Esophagus squamous epithelium (tissue), 4 donors: ENCODE measurements around the gene AP2A2.

ENCODE experiments used
- POLR2A ChIP-seq, 4 donors: fragments of 450-650 bp; IDR thresholded peaks; one replicate each; pipeline ENCODE4 v1.6.1; 2017; ENCODE audit warnings: antibody characterized with exemption in 4 of 4, mild to moderate bottlenecking in 4 of 4, moderate library complexity in 3 of 4
- TF ChIP-seq, protein P1 (sequence below), 6 experiments: fragments of 450-650 bp in 4 of 6; fragments of 200-600 bp in 2 of 6; sonication (generic) in 2 of 6; IDR thresholded peaks; one replicate each; pipeline ENCODE4 v1.5.1; 2016 to 2019; ENCODE audit warnings: antibody characterized with exemption in 6 of 6, mild to moderate bottlenecking in 4 of 6, moderate library complexity in 4 of 6

DNA sequence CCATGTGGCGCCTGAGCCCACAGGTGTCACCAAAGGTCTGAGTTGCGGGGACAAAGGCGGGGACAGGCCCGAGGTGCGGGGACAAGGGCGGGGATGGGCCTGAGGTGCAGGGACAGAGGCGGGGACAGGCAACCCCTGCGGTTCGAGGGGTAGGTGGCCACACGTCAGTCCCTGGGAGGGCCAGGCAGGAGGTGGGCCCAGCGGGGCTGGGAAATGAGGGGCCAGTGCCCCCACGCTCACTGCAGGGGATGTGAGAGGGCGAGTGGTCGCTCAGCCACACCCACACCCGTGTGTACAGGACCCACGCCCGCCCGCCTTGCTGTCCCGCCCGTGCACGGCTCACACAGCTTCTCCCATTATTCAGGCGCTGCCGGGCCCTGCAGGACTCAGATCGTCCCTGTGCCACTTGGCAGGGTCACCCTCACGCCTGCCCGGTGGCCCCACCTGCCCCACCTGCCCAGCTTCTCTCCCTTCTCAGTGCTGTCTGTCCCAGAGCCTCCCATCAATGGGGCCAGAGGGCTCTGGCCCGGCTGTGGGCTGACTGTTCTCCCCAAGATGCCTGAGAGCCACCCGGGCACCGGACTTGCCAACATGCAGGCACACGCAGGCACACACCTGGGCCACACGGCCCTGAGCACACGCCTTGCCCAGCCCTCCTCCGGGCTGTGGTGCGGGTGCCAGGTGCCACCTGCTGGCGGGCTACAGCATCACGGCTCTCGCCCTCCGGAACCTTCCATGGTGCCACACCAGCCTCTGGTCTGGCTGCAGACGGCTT lies 125.1 kb downstream of the AP2A2 start:
- TF ChIP-seq, protein P1, sequence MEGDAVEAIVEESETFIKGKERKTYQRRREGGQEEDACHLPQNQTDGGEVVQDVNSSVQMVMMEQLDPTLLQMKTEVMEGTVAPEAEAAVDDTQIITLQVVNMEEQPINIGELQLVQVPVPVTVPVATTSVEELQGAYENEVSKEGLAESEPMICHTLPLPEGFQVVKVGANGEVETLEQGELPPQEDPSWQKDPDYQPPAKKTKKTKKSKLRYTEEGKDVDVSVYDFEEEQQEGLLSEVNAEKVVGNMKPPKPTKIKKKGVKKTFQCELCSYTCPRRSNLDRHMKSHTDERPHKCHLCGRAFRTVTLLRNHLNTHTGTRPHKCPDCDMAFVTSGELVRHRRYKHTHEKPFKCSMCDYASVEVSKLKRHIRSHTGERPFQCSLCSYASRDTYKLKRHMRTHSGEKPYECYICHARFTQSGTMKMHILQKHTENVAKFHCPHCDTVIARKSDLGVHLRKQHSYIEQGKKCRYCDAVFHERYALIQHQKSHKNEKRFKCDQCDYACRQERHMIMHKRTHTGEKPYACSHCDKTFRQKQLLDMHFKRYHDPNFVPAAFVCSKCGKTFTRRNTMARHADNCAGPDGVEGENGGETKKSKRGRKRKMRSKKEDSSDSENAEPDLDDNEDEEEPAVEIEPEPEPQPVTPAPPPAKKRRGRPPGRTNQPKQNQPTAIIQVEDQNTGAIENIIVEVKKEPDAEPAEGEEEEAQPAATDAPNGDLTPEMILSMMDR (IDR thresholded peaks at IDR 0.05): peak; percentile 70 to 99 (median 95)
- TF ChIP-seq POLR2A (IDR thresholded peaks at IDR 0.05): no peak
